GM19452 (cell line): ENCODE results near the gene SLC22A12.
"Not testable (repeated sequence)": the region's sequence is repeated elsewhere in the genome, so short reads cannot be mapped to it uniquely, and the experiment has no call there.

Experiments used
- ATAC-seq: cut with Tn5 transposase; IDR thresholded peaks from one replicate; pipeline ENCODE4 v1.9.1; 2021; ENCODE audit not compliant: unreplicated experiment

The SLC22A12 gene

DNA sequence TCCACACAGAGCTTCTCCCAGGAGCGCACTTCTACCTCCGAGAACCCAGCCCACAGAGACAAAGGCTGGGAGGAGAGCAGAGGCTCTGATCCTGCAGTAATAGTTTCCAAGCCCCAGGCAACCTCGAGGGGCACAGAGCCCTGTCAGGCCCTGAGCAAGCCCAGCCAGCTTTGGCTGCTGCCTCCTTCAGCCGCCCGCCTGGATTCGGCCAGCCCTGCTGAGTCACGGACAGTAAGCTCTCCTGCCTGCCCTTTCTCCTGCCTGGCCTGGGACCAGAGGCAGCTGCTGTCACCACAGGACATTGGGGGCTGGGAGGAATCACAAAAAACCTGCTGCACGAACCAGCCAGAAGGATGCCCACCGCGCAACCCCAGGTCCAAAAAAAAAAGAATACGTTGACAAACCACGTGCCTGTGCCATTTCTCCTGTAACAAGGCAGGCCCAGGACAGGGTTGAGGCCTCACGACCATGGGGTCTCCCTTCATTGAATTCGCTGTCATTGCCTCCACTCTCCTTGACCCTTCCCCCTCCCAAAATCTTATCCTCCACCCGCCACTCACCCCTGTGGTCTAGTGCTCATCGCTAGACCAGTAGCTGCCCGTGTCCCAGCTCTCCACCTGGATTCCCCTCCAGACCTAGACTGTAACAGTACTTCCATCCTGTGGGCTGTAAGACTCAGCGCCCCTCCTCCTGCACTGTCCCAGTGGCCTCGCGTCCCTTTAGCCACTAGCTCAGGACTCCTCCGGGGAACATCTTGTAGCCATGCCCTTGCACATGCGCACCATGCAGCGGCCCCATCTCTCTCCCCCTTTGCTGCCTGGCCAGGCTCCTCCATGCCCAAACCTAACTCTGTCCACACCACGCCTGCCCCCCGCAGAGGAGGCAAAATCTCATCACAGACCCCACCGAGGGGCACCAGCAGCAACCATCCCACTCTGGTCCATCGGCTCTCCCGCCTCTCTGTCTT lies 7.4 kb upstream of the SLC22A12 start:
- ATAC-seq: no peak

DNA sequence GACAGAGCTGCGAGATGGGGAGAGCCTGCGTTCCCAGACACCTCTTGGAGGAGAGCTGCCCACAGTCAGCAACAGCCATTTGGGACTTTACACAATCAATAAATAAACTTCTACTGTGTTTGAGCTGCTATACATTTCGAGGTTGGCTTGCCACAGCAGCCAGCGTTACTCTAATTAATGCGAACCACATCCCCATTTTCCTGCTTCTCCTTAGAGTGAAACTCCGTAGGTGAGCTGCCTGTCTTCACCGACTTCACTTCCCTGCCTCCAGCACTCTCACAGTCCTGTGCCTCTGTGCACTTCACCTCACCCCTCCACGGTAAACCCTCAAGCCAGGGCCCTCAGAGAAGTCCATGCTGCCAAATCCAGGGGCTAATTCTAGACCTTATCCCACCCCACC lies 5.9 kb upstream of the SLC22A12 start:
- ATAC-seq: no peak

DNA sequence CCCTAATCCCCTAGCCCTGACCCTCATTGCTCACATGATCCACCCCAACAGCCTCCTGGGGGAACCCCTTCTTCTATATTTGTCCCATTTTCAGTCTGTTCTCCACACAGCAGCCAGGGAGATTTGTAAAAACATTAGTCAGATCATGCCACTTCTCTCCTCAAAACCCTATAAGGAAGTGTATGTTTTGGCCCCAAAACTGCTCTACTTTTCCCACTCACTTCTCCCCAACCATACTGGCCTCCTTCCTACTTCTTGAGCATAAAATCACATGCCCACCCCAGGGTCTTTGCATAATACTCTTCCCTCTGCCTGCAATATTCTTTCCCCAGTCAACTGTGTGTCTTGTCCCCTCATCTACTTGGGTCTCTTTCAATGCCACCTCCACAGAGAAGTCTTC lies 4.7 kb upstream of the SLC22A12 start:
- no peak for ATAC-seq

DNA sequence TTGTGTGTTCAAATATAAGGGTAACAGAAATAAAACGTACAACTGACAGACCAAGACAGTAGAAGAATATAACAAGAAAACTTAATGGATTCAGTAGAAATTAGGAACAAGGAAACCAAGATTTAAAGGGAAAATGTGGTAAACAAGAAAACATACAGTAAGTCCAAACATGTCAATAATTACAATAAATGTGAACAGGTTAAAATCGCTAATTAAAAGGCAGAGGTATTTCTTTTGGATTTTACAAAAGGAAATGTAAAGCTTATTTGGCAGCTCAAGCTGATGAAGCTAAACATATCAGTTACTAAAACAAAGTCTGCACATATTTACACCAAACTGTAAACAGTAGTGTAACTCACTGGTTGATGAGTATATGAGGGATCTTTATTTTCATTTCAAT lies 2.3 kb upstream of the SLC22A12 start:
- ATAC-seq: no peak

GRCh38 chr11:64591257-64592233 lies 525 bp downstream of the SLC22A12 start:
- ATAC-seq: no peak

DNA sequence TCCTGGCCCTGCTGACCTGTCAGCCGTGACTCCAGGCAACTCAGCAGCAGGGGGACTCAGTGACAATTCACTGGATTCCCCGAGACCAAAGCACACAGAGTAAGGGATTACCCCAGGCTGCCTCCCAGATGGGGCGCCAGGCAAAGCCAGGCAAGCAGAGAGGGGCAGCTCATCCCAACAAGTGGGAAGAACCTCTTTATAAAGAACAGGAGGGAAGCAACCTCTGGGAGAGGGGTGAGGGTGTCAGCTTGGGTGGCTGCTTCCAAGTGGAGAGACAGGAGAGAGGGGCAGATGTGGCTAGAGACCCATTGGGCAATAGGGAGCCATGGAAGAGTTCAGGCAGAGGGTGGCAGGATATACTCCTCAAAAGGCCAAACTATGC lies 1.2 kb downstream of the SLC22A12 start:
- no peak for ATAC-seq

GRCh38 chr11:64592656-64593055 lies 1.6 kb downstream of the SLC22A12 start:
- ATAC-seq: no peak

- ATAC-seq: no peak
These were observed 2.4 kb downstream of the SLC22A12 start for GRCh38 chr11:64593156-64594105.

GRCh38 chr11:64594159-64594939 lies 3.3 kb downstream of the SLC22A12 start:
- ATAC-seq: no peak

DNA sequence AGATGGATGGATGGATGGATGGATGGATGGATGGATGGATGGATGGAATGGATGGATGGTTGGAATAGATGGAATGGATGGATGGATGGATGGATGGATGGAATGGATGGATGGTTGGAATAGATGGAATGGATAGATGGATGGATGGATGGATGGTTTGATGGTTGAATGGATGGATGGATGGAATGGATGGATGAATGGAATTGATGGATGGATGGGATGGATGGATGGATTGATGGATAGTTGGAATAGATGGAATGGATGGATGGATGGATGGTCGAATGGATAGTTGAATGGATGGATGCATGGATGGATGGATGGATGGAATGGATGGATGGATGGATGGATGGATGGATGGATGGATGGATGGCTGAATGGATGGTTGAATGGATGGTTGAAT lies 4.9 kb downstream of the SLC22A12 start:
- not testable (repeated sequence) for ATAC-seq

DNA sequence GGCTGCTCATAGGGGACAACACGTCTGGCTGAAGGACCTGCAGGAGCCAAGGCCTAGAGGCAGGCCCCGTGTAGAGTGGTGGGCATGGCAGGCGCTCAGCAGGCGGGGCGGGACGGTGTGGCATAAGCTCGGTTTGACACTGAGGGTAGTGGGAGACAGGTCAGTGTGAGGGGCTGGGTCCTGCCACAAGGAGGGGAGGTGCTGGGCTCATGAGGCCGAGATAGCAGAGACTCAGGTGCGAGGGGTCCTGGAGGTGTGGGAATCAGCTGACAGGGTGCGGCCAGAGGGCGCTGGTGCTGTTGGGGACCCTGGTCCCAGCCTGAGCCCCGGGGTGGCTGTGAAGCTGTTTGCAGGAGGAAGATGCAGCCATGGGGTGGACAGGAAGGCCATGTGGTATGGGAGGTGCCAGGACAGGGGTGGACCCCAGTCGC lies 6.7 kb downstream of the SLC22A12 start:
- no peak for ATAC-seq

- no peak for ATAC-seq
These were observed 7.2 kb downstream of the SLC22A12 start for GRCh38 chr11:64598106-64598796.

DNA sequence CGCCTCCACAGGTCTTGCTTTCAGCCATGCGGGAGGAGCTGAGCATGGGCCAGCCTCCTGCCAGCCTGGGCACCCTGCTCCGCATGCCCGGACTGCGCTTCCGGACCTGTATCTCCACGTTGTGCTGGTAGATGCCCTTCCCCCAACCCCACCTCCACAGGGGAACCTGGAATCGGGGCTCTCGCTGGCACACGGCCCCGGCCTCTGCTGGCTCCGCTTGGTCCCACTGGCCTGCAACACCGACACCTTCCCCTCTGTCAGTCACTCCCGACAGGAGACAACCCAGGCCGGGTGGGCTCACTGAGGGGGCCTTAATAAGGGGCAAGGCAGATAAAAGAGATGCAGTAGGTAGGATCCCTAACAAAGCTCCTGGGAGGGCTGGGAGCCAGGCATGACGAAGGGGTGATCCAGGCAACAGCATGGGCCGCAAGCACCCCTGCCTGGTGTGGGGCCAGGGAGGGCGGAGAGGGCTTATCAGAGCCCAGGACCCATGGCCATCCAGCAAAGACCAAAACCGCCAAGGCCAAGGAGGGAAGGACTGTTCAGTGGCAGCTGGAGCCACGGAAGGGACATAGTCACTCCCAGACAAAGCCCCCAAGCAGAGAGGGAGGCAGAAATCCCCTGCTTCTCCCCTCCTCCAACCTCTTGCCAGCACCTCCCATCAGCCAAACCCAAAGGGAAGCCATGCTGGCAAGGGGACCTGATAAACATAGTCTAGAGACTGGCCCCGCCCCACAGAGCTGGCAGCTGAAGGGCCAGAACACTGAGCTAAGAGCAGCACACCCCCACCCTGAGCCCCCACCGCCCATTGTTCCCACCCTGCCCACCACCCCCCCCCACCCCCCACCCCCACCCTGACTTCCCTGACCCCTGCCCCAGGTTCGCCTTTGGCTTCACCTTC lies 8.0 kb downstream of the SLC22A12 start:
- no peak for ATAC-seq

- no peak for ATAC-seq
These were observed 8.7 kb downstream of the SLC22A12 start for GRCh38 chr11:64599698-64600211.

DNA sequence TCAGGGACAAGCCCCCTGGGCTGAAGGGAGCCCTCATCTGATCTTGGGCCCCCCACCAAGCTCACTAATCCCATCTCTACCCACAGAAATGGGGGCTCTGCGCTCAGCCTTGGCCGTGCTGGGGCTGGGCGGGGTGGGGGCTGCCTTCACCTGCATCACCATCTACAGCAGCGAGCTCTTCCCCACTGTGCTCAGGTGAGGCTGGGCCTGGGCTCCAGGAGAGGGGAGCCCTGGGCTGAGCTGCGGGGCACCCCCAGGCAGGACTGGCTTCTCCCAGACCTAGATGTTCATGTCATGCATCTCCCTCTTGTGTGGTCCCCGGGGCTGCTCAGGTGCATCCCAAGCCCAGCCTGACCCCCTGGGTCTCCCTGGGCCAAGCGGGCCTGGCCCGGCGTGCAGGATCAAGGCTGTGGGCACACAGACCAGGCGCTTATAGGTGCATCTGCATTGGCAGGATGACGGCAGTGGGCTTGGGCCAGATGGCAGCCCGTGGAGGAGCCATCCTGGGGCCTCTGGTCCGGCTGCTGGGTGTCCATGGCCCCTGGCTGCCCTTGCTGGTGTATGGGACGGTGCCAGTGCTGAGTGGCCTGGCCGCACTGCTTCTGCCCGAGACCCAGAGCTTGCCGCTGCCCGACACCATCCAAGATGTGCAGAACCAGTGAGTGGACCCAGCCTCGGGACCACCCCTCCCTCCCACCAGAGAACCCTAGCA lies 9.4 kb downstream of the SLC22A12 start:
- no peak for ATAC-seq

GRCh38 chr11:64601605-64602465 lies 10.8 kb downstream of the SLC22A12 start:
- ATAC-seq: no peak
